ENCODE results near the gene CAPN8.
"Not testable (repeated sequence)": the region's sequence is repeated elsewhere in the genome, so short reads cannot be mapped to it uniquely, and the experiment has no call there.

The CAPN8 gene

GRCh38 chr1:223524930-223525451 lies 140.5 kb downstream of the CAPN8 start:
- Histone ChIP-seq H3K4me3 (ENCODE audit: low read length in 2 of 2) (no peak overlapping the region), H3K9me3 (ENCODE audit: control insufficient read depth in 2 of 2, low read length in 2 of 2) (peaks cover 0 to 8% of the 10 kb centered on the region in 2 donors), H3K4me1 (ENCODE audit: control insufficient read depth, insufficient read depth, low read length) (no peaks in the 10 kb centered on the region), H3K27me3 (ENCODE audit: control insufficient read depth in 1 of 2, insufficient read depth in 2 of 2, low read length in 2 of 2) (no peaks in the 10 kb centered on the region), H3K27ac (ENCODE audit: low read length) (no peak overlapping the region), H3K9ac (ENCODE audit: low read length in 2 of 2) (no peak overlapping the region), H3K36me3 (ENCODE audit: control insufficient read depth in 2 of 2, insufficient read depth in 2 of 2, low read length in 2 of 2) (no peaks in the 10 kb centered on the region)

GRCh38 chr1:223521150-223521549 lies 144.4 kb downstream of the CAPN8 start:
- no peak overlapping the region for H3K9ac ChIP-seq (ENCODE audit: low read length in 2 of 2)
- H3K4me1 ChIP-seq (ENCODE audit: control insufficient read depth, insufficient read depth, low read length): no peaks in the 10 kb centered on the region
- no peaks in the 10 kb centered on the region for H3K9me3 ChIP-seq (ENCODE audit: control insufficient read depth in 2 of 2, low read length in 2 of 2)
- no peak overlapping the region for H3K4me3 ChIP-seq (ENCODE audit: low read length in 2 of 2)
- H3K27me3 ChIP-seq (ENCODE audit: control insufficient read depth in 1 of 2, insufficient read depth in 2 of 2, low read length in 2 of 2): no peaks in the 10 kb centered on the region
- H3K36me3 ChIP-seq (ENCODE audit: control insufficient read depth in 2 of 2, insufficient read depth in 2 of 2, low read length in 2 of 2): no peaks in the 10 kb centered on the region
- H3K27ac ChIP-seq (ENCODE audit: low read length): no peak overlapping the region

- H3K36me3 ChIP-seq (ENCODE audit: control insufficient read depth in 2 of 2, insufficient read depth in 2 of 2, low read length in 2 of 2): no peaks in the 10 kb centered on the region
- no peaks in the 10 kb centered on the region for H3K4me1 ChIP-seq (ENCODE audit: control insufficient read depth, insufficient read depth, low read length)
- peaks cover 0 to 3% of the 10 kb centered on the region in 2 donors for H3K27me3 ChIP-seq (ENCODE audit: control insufficient read depth in 1 of 2, insufficient read depth in 2 of 2, low read length in 2 of 2)
- no peak overlapping the region for H3K9ac ChIP-seq (ENCODE audit: low read length in 2 of 2)
- no peaks in the 10 kb centered on the region for H3K9me3 ChIP-seq (ENCODE audit: control insufficient read depth in 2 of 2, low read length in 2 of 2)
- H3K4me3 ChIP-seq (ENCODE audit: low read length in 2 of 2): no peak overlapping the region
- H3K27ac ChIP-seq (ENCODE audit: low read length): no peak overlapping the region
These were observed 145.3 kb downstream of the CAPN8 start for GRCh38 chr1:223520200-223520599.

- Histone ChIP-seq H3K4me1 (ENCODE audit: control insufficient read depth, insufficient read depth, low read length) (no peaks in the 10 kb centered on the region), H3K27me3 (ENCODE audit: control insufficient read depth in 1 of 2, insufficient read depth in 2 of 2, low read length in 2 of 2) (peaks cover 0 to 3% of the 10 kb centered on the region in 2 donors), H3K27ac (ENCODE audit: low read length) (no peak overlapping the region)
These were observed 146.4 kb downstream of the CAPN8 start for GRCh38 chr1:223519116-223519515.

GRCh38 chr1:223518553-223518952 lies 146.9 kb downstream of the CAPN8 start:
- H3K27me3 ChIP-seq (ENCODE audit: control insufficient read depth in 1 of 2, insufficient read depth in 2 of 2, low read length in 2 of 2); H3K27ac ChIP-seq (ENCODE audit: low read length); H3K4me3 ChIP-seq (ENCODE audit: low read length in 2 of 2); H3K9ac ChIP-seq (ENCODE audit: low read length in 2 of 2); H3K36me3 ChIP-seq (ENCODE audit: control insufficient read depth in 2 of 2, insufficient read depth in 2 of 2, low read length in 2 of 2); H3K4me1 ChIP-seq (ENCODE audit: control insufficient read depth, insufficient read depth, low read length); H3K9me3 ChIP-seq (ENCODE audit: control insufficient read depth in 2 of 2, low read length in 2 of 2): not testable (repeated sequence)

More at GRCh38 chr1:223519116-223519515, 146.4 kb downstream of the CAPN8 start:
- H3K36me3 ChIP-seq (ENCODE audit: control insufficient read depth in 2 of 2, insufficient read depth in 2 of 2, low read length in 2 of 2): no peaks in the 10 kb centered on the region
- H3K9ac ChIP-seq (ENCODE audit: low read length in 2 of 2): no peak overlapping the region
- H3K4me3 ChIP-seq (ENCODE audit: low read length in 2 of 2): no peak overlapping the region
- H3K9me3 ChIP-seq (ENCODE audit: control insufficient read depth in 2 of 2, low read length in 2 of 2): no peaks in the 10 kb centered on the region

GRCh38 chr1:223515926-223516325 lies 149.6 kb downstream of the CAPN8 start:
- H3K9me3 ChIP-seq (ENCODE audit: control insufficient read depth in 2 of 2, low read length in 2 of 2): peaks cover 0 to 3% of the 10 kb centered on the region in 2 donors
- no peak overlapping the region for H3K9ac ChIP-seq (ENCODE audit: low read length in 2 of 2)
- H3K36me3 ChIP-seq (ENCODE audit: control insufficient read depth in 2 of 2, insufficient read depth in 2 of 2, low read length in 2 of 2): no peaks in the 10 kb centered on the region
- no peaks in the 10 kb centered on the region for H3K4me1 ChIP-seq (ENCODE audit: control insufficient read depth, insufficient read depth, low read length)
- H3K27me3 ChIP-seq (ENCODE audit: control insufficient read depth in 1 of 2, insufficient read depth in 2 of 2, low read length in 2 of 2): peaks cover 0 to 3% of the 10 kb centered on the region in 2 donors
- H3K4me3 ChIP-seq (ENCODE audit: low read length in 2 of 2): no peak overlapping the region
- H3K27ac ChIP-seq (ENCODE audit: low read length): no peak overlapping the region

GRCh38 chr1:223515421-223515820 lies 150.1 kb downstream of the CAPN8 start:
- Histone ChIP-seq H3K4me3 (ENCODE audit: low read length in 2 of 2) (no peak overlapping the region), H3K9me3 (ENCODE audit: control insufficient read depth in 2 of 2, low read length in 2 of 2) (peaks cover 0 to 3% of the 10 kb centered on the region in 2 donors), H3K36me3 (ENCODE audit: control insufficient read depth in 2 of 2, insufficient read depth in 2 of 2, low read length in 2 of 2) (no peaks in the 10 kb centered on the region), H3K9ac (ENCODE audit: low read length in 2 of 2) (no peak overlapping the region), H3K27me3 (ENCODE audit: control insufficient read depth in 1 of 2, insufficient read depth in 2 of 2, low read length in 2 of 2) (peaks cover 0 to 3% of the 10 kb centered on the region in 2 donors), H3K4me1 (ENCODE audit: control insufficient read depth, insufficient read depth, low read length) (no peaks in the 10 kb centered on the region), H3K27ac (ENCODE audit: low read length) (no peak overlapping the region)

GRCh38 chr1:223514644-223515043 lies 150.9 kb downstream of the CAPN8 start:
- Histone ChIP-seq H3K27me3 (ENCODE audit: control insufficient read depth in 1 of 2, insufficient read depth in 2 of 2, low read length in 2 of 2) (peaks cover 0 to 3% of the 10 kb centered on the region in 2 donors), H3K4me3 (ENCODE audit: low read length in 2 of 2) (no peak overlapping the region), H3K4me1 (ENCODE audit: control insufficient read depth, insufficient read depth, low read length) (no peaks in the 10 kb centered on the region), H3K9ac (ENCODE audit: low read length in 2 of 2) (no peak overlapping the region), H3K9me3 (ENCODE audit: control insufficient read depth in 2 of 2, low read length in 2 of 2) (peaks cover 0 to 3% of the 10 kb centered on the region in 2 donors), H3K27ac (ENCODE audit: low read length) (no peak overlapping the region), H3K36me3 (ENCODE audit: control insufficient read depth in 2 of 2, insufficient read depth in 2 of 2, low read length in 2 of 2) (no peaks in the 10 kb centered on the region)

GRCh38 chr1:223513309-223513708 lies 152.2 kb downstream of the CAPN8 start:
- no peaks in the 10 kb centered on the region for H3K36me3 ChIP-seq (ENCODE audit: control insufficient read depth in 2 of 2, insufficient read depth in 2 of 2, low read length in 2 of 2)
- peaks cover 0 to 3% of the 10 kb centered on the region in 2 donors for H3K27me3 ChIP-seq (ENCODE audit: control insufficient read depth in 1 of 2, insufficient read depth in 2 of 2, low read length in 2 of 2)
- no peak overlapping the region for H3K4me3 ChIP-seq (ENCODE audit: low read length in 2 of 2)
- H3K9ac ChIP-seq (ENCODE audit: low read length in 2 of 2): no peak overlapping the region
- H3K27ac ChIP-seq (ENCODE audit: low read length): no peak overlapping the region
- peaks cover 0 to 7% of the 10 kb centered on the region in 2 donors for H3K9me3 ChIP-seq (ENCODE audit: control insufficient read depth in 2 of 2, low read length in 2 of 2)
- H3K4me1 ChIP-seq (ENCODE audit: control insufficient read depth, insufficient read depth, low read length): no peaks in the 10 kb centered on the region

- H3K9me3 ChIP-seq (ENCODE audit: control insufficient read depth in 2 of 2, low read length in 2 of 2): peaks cover 0 to 7% of the 10 kb centered on the region in 2 donors
- H3K4me3 ChIP-seq (ENCODE audit: low read length in 2 of 2): no peak overlapping the region
- no peak overlapping the region for H3K27ac ChIP-seq (ENCODE audit: low read length)
- no peaks in the 10 kb centered on the region for H3K36me3 ChIP-seq (ENCODE audit: control insufficient read depth in 2 of 2, insufficient read depth in 2 of 2, low read length in 2 of 2)
- no peak overlapping the region for H3K9ac ChIP-seq (ENCODE audit: low read length in 2 of 2)
- no peaks in the 10 kb centered on the region for H3K4me1 ChIP-seq (ENCODE audit: control insufficient read depth, insufficient read depth, low read length)
- peaks cover 0 to 3% of the 10 kb centered on the region in 2 donors for H3K27me3 ChIP-seq (ENCODE audit: control insufficient read depth in 1 of 2, insufficient read depth in 2 of 2, low read length in 2 of 2)
These were observed 153.4 kb downstream of the CAPN8 start for GRCh38 chr1:223512057-223512456.

GRCh38 chr1:223508796-223509195 lies 156.7 kb downstream of the CAPN8 start:
- H3K4me3 ChIP-seq (ENCODE audit: low read length in 2 of 2): no peak overlapping the region
- H3K9me3 ChIP-seq (ENCODE audit: control insufficient read depth in 2 of 2, low read length in 2 of 2): peaks cover 0 to 7% of the 10 kb centered on the region in 2 donors

More at GRCh38 chr1:223508796-223509195, 156.7 kb downstream of the CAPN8 start:
- Histone ChIP-seq H3K27me3 (ENCODE audit: control insufficient read depth in 1 of 2, insufficient read depth in 2 of 2, low read length in 2 of 2) (no peaks in the 10 kb centered on the region), H3K36me3 (ENCODE audit: control insufficient read depth in 2 of 2, insufficient read depth in 2 of 2, low read length in 2 of 2) (no peaks in the 10 kb centered on the region), H3K4me1 (ENCODE audit: control insufficient read depth, insufficient read depth, low read length) (no peaks in the 10 kb centered on the region), H3K9ac (ENCODE audit: low read length in 2 of 2) (no peak overlapping the region), H3K27ac (ENCODE audit: low read length) (no peak overlapping the region)

Data from stomach smooth muscle (tissue), 2 donors.